Vagina (tissue), 2 donors: ENCODE data around the gene VWA3A.

Experiments
- POLR2A ChIP-seq, 2 donors: fragments of 450-650 bp; IDR thresholded peaks; one replicate each; pipeline ENCODE4 v1.6.1; 2017; ENCODE audit warnings: antibody characterized with exemption in 2 of 2, mild to moderate bottlenecking in 2 of 2, moderate library complexity in 2 of 2
- TF ChIP-seq, protein P1 (sequence below), 3 experiments: fragments of 450-650 bp in 2 of 3; fragments of 200-600 bp in 1 of 3; sonication (generic) in 1 of 3; IDR thresholded peaks; one replicate each; pipeline ENCODE4 v1.5.1; 2017 to 2019; ENCODE audit warnings: antibody characterized with exemption in 3 of 3, mild to moderate bottlenecking in 2 of 3, moderate library complexity in 2 of 3

DNA sequence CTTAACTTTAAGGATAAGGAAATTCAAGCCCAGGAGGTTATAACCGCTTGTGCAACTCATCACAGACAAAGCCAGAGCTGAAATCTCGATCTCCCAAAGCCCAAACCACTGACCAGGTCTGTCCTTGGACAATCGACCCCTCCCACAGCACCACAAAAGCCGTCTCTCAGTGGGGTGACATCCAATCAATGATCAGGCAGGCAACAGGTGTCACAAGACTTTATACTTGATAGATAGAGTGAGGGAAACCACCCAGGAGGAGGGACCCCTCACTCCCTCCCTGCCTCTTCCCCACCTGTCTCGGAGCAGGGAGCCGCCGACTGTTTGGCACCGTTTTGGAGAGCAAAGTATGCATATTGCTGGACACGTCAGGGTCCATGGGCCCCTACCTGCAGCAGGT, 55.5 kb downstream of the VWA3A start:
- TF ChIP-seq POLR2A (IDR thresholded peaks at IDR 0.05) = no peak
- TF ChIP-seq, protein P1, sequence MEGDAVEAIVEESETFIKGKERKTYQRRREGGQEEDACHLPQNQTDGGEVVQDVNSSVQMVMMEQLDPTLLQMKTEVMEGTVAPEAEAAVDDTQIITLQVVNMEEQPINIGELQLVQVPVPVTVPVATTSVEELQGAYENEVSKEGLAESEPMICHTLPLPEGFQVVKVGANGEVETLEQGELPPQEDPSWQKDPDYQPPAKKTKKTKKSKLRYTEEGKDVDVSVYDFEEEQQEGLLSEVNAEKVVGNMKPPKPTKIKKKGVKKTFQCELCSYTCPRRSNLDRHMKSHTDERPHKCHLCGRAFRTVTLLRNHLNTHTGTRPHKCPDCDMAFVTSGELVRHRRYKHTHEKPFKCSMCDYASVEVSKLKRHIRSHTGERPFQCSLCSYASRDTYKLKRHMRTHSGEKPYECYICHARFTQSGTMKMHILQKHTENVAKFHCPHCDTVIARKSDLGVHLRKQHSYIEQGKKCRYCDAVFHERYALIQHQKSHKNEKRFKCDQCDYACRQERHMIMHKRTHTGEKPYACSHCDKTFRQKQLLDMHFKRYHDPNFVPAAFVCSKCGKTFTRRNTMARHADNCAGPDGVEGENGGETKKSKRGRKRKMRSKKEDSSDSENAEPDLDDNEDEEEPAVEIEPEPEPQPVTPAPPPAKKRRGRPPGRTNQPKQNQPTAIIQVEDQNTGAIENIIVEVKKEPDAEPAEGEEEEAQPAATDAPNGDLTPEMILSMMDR (IDR thresholded peaks at IDR 0.05) = no peak
